PC-3 (cell line): ENCODE measurements around the gene SF3A1. TPM values are rescaled to one million over a fixed set of nuclear protein-coding genes. Genes with fewer than 3 reads are reported as not detected.
A peak's percentile ranks its signal among the peaks of the same experiment; 100 is the strongest.

Experiments used
- ATAC-seq: fragments of 200-7000 bp; cut with Tn5 transposase; 2 replicates; pipeline ENCODE4 v1.9.1; 2020; ENCODE audit warnings: mild to moderate bottlenecking, moderate library complexity
- BruUV-seq: library from RNA; stranded (reverse); fragments of 400-500 nt; replicated peaks from 2 replicates; lab custom pipeline; 2021; lab: Mats Ljungman, UMichigan
- CTCF ChIA-PET: fragments of 300-600 bp; sonication (Branson Sonifier 250); formaldehyde crosslinking; loops from one replicate; lab custom pipeline; 2022; ENCODE audit warnings: antibody characterized with exemption; lab: Charles Lee
- POLR2A ChIA-PET: fragments of 300-600 bp; sonication (Branson Sonifier 250); formaldehyde crosslinking; loops from one replicate; lab custom pipeline; 2022; ENCODE audit warnings: antibody characterized with exemption; ENCODE audit not compliant: unreplicated experiment; lab: Charles Lee
- DNase-seq: peaks from one replicate; pipeline ENCODE4 v3.0.0-alpha.2; 2015
- H2AFZ ChIP-seq: fragments of 300-600 bp; sonication (generic); 2 replicates; pipeline ENCODE4 v1.6.0; 2016; ENCODE audit warnings: antibody characterized with exemption, low read length
- H3F3A ChIP-seq: fragments of 300-600 bp; sonication (generic); one replicate; pipeline ENCODE4 v1.6.0; 2017; ENCODE audit warnings: antibody characterized with exemption, low read length, control low read depth, mild to moderate bottlenecking; ENCODE audit not compliant: unreplicated experiment
- H3K27ac ChIP-seq: fragments of 300-600 bp; sonication (generic); 2 replicates; pipeline ENCODE4 v1.5.1; 2016; ENCODE audit warnings: mild to moderate bottlenecking, low read length
- H3K27me3 ChIP-seq: fragments of 300-600 bp; sonication (generic); 2 replicates; pipeline ENCODE4 v1.6.1; 2016; ENCODE audit warnings: low read length, mixed read lengths
- H3K36me3 ChIP-seq: fragments of 300-600 bp; sonication (generic); 2 replicates; pipeline ENCODE4 v1.6.1; 2016; ENCODE audit warnings: low read depth, mixed run types, low read length, mixed read lengths
- H3K4me1 ChIP-seq: fragments of 300-600 bp; sonication (generic); 2 replicates; pipeline ENCODE4 v1.5.1; 2016; ENCODE audit warnings: low read length; ENCODE audit not compliant: insufficient read depth
- H3K4me2 ChIP-seq: fragments of 300-600 bp; sonication (generic); 2 replicates; pipeline ENCODE4 v1.6.0; 2016; ENCODE audit warnings: low read length
- H3K4me3 ChIP-seq: fragments of 300-600 bp; sonication (generic); 2 replicates; pipeline ENCODE4 v1.5.1; 2016; ENCODE audit warnings: mild to moderate bottlenecking, low read length, mixed read lengths
- H3K79me2 ChIP-seq: fragments of 300-600 bp; sonication (generic); 2 replicates; pipeline ENCODE4 v1.6.1; 2017; ENCODE audit warnings: low read length, mixed read lengths
- H3K9ac ChIP-seq: fragments of 300-600 bp; sonication (generic); 2 replicates; pipeline ENCODE4 v1.6.0; 2016; ENCODE audit warnings: mild to moderate bottlenecking, low read length
- H3K9me2 ChIP-seq: fragments of 300-600 bp; sonication (generic); replicated peaks from 2 replicates; pipeline ENCODE4 v1.6.1; 2016; ENCODE audit warnings: mixed run types, low read length, mixed read lengths
- H3K9me3 ChIP-seq: fragments of 300-600 bp; sonication (generic); 2 replicates; pipeline ENCODE4 v1.6.1; 2016; ENCODE audit warnings: low read length, mixed read lengths
- H4K20me1 ChIP-seq: fragments of 300-600 bp; sonication (generic); 2 replicates; pipeline ENCODE4 v1.6.1; 2016; ENCODE audit warnings: low read length, mixed read lengths
- CTCF ChIP-seq: fragments of 300-600 bp; sonication (generic); conservative IDR thresholded peaks from 2 replicates; pipeline ENCODE4 v1.5.1; 2017; ENCODE audit warnings: antibody characterized with exemption, low read depth, mild to moderate bottlenecking, low read length
- EZH2 ChIP-seq: fragments of 300-600 bp; sonication (generic); IDR thresholded peaks from one replicate; pipeline ENCODE4 v1.6.1; 2017; ENCODE audit warnings: antibody characterized with exemption, mild to moderate bottlenecking, low read length; ENCODE audit not compliant: unreplicated experiment
- EZH2phosphoT487 ChIP-seq: fragments of 300-600 bp; sonication (generic); IDR thresholded peaks from 2 replicates; pipeline ENCODE4 v1.6.1; 2018; ENCODE audit warnings: mild to moderate bottlenecking, antibody characterized with exemption, low read length, borderline replicate concordance
- intact Hi-C: fragments of 100-400 bp; cut with micrococcal nuclease; formaldehyde crosslinking; loops from 2 replicates; pipeline ENCODE4 v1.9.0; 2023
- total RNA-seq: library from RNA; depleted of rRNA; stranded (reverse); fragments of >200 nt; gene quantifications from 2 replicates; pipeline ENCODE4 v1.2.3, GENCODE V29; 2014

Gene SF3A1
- total RNA-seq, 1 experiment from 2014 or later, result 59.2 TPM

- H3K9me2 ChIP-seq, result no peaks in the 10 kb centered on the region
- H3K27ac ChIP-seq, result no peak overlapping the region
- no peaks in the 10 kb centered on the region for H3K27me3 ChIP-seq
- H2AFZ ChIP-seq, result no peak overlapping the region
- H3K4me1 ChIP-seq, result peaks cover 28% of the 10 kb centered on the region
- H3K4me3 ChIP-seq, result peak overlapping the region; percentile 79
- DNase-seq (no peak), ATAC-seq (no peak)
- intact Hi-C loops, result loop anchor here (5.0 kb wide), 1 partner anchor 38 kb away; the partner anchor contains the start of gene CASTOR1
- peak overlapping the region; percentile 77 for H3K9ac ChIP-seq
- no peaks in the 10 kb centered on the region; the same call in 1 of the 2 replicates for H3K36me3 ChIP-seq
- H4K20me1 ChIP-seq, result no peaks in the 10 kb centered on the region
- H3F3A ChIP-seq, result no peaks in the 10 kb centered on the region
- H3K79me2 ChIP-seq, result peaks cover 36% of the 10 kb centered on the region
- no peaks in the 10 kb centered on the region for H3K9me3 ChIP-seq
- CTCF ChIA-PET, result no interaction called here
- POLR2A ChIA-PET, result no interaction called here
- peak overlapping the region; percentile 92 for H3K4me2 ChIP-seq
- TF ChIP-seq EZH2 (no peak), EZH2phosphoT487 (no peak), CTCF (no peak)
- BruUV-seq, result no TSS peak
Measured at GRCh38 chr22:30325724-30326254, 30.9 kb downstream of the SF3A1 start.

GRCh38 chr22:30325065-30325720 lies 31.5 kb downstream of the SF3A1 start:
- TSS peak; percentile 16 for BruUV-seq
- POLR2A ChIA-PET, result no interaction called here
- CTCF ChIA-PET, result no interaction called here
- peak; percentile 35; the same call in 1 of the 2 replicates for ATAC-seq
- Histone ChIP-seq H2AFZ (no peak overlapping the region), H3K9ac (peak overlapping the region; percentile 77; the same call in 1 of the 2 replicates), H3K27ac (0 out of 2 replicates have a peak overlapping the region, but pooled peaks have one; percentile 17), H3K27me3 (no peaks in the 10 kb centered on the region), H3K36me3 (no peaks in the 10 kb centered on the region), H3K4me2 (peak overlapping the region; percentile 92), H4K20me1 (no peaks in the 10 kb centered on the region), H3F3A (no peaks in the 10 kb centered on the region), H3K79me2 (peaks cover 42% of the 10 kb centered on the region), H3K4me1 (peaks cover 28% of the 10 kb centered on the region), H3K9me3 (no peaks in the 10 kb centered on the region), H3K4me3 (peak overlapping the region; percentile 79), H3K9me2 (no peaks in the 10 kb centered on the region)
- no peak for TF ChIP-seq EZH2phosphoT487
- TF ChIP-seq EZH2, result no peak
- no peak for TF ChIP-seq CTCF
- intact Hi-C loops, result loop anchor here (5.0 kb wide), 1 partner anchor 38 kb away; the partner anchor contains the start of gene CASTOR1
- DNase-seq, result peak; percentile 67
